H1 (cell line): Measurements from ENCODE around the gene CCDC74A. TPM values are rescaled to one million over a fixed set of nuclear protein-coding genes. Genes with fewer than 3 reads are reported as not detected.
"Not testable (repeated sequence)": the region's sequence is repeated elsewhere in the genome, so short reads cannot be mapped to it uniquely, and the experiment has no call there.

ENCODE experiments used
- CTCF ChIA-PET: fragments of 300-600 bp; sonication (Branson Sonifier 250); formaldehyde crosslinking; loops from one replicate; lab custom pipeline; 2021; ENCODE audit not compliant: partially characterized antibody; lab: Charles Lee
- POLR2A ChIA-PET: fragments of 300-600 bp; sonication (Branson Sonifier 250); formaldehyde crosslinking; loops from one replicate; lab custom pipeline; 2021; ENCODE audit warnings: inconsistent platforms; ENCODE audit not compliant: partially characterized antibody; lab: Charles Lee
- DNase-seq, 2 experiments: peaks; one replicate each; pipeline versions ENCODE4 v3.0.0 to v3.0.0-alpha.2; 2010 to 2022; ENCODE audit warnings: low spot score in 2 of 2, low read depth in 1 of 2, mixed read lengths in 1 of 2
- FAIRE-seq: peaks from 2 replicates; lab custom pipeline; 2011; peaks lifted over from hg19 to GRCh38; lab: Jason Lieb, UNC
- H2AFZ ChIP-seq: 2 replicates; pipeline ENCODE4 v1.8.1; 2012; ENCODE audit warnings: low read length, inconsistent platforms
- H2AK5ac ChIP-seq: 2 replicates; pipeline ENCODE4 v1.6.1; 2013; ENCODE audit warnings: low read depth, low read length
- H2BK120ac ChIP-seq: replicated peaks from 2 replicates; pipeline ENCODE3; 2013; ENCODE audit warnings: low read depth, low read length, inconsistent platforms
- H2BK12ac ChIP-seq: 2 replicates; pipeline ENCODE4 v1.6.1; 2013; ENCODE audit warnings: low read depth, low read length
- H2BK15ac ChIP-seq: 2 replicates; pipeline ENCODE4 v1.6.1; 2013; ENCODE audit warnings: low read length
- H2BK20ac ChIP-seq: 2 replicates; pipeline ENCODE4 v1.6.1; 2013; ENCODE audit warnings: low read length
- H2BK5ac ChIP-seq: 2 replicates; pipeline ENCODE4 v1.6.1; 2013; ENCODE audit warnings: low read depth, low read length
- H3K14ac ChIP-seq: 2 replicates; pipeline ENCODE4 v1.6.1; 2013; ENCODE audit warnings: inconsistent platforms; ENCODE audit not compliant: insufficient read length
- H3K18ac ChIP-seq: 2 replicates; pipeline ENCODE4 v1.6.1; 2013; ENCODE audit warnings: low read length; ENCODE audit errors: extremely low read depth
- H3K23ac ChIP-seq: 2 replicates; pipeline ENCODE4 v1.6.1; 2013; ENCODE audit warnings: inconsistent platforms; ENCODE audit not compliant: insufficient read length
- H3K23me2 ChIP-seq: 2 replicates; pipeline ENCODE4 v1.6.1; 2013; ENCODE audit warnings: low read depth, low read length
- H3K27ac ChIP-seq: 2 replicates; pipeline ENCODE4 v1.6.1; 2011; ENCODE audit warnings: low read depth, low read length, inconsistent platforms
- H3K27me3 ChIP-seq, 4 experiments: replicated peaks in 1 of 4; 1 replicate in 1 of 4; 2 replicates in 3 of 4; pipeline versions ENCODE4 v1.6.1 to v1.8.1; 2011 to 2013; ENCODE audit warnings: low read length in 3 of 4, mild to moderate bottlenecking in 3 of 4, inconsistent platforms in 2 of 4, mixed read lengths in 2 of 4, moderate library complexity in 1 of 4; ENCODE audit not compliant: control insufficient read depth in 3 of 4, insufficient read depth in 3 of 4; ENCODE audit errors: extremely low read depth in 1 of 4
- H3K36me3 ChIP-seq, 4 experiments: 2 replicates each; pipeline versions ENCODE4 v1.6.1 to v1.8.1; 2011 to 2013; ENCODE audit warnings: mild to moderate bottlenecking in 4 of 4, low read length in 3 of 4, moderate library complexity in 2 of 4, control low read depth in 1 of 4, inconsistent platforms in 1 of 4; ENCODE audit not compliant: insufficient read depth in 4 of 4, control insufficient read depth in 2 of 4
- H3K4ac ChIP-seq: replicated peaks from 2 replicates; pipeline ENCODE3; 2013; ENCODE audit warnings: low read length, low read depth, mixed read lengths, inconsistent platforms; ENCODE audit not compliant: insufficient read length
- H3K4me1 ChIP-seq, 4 experiments: replicated peaks in 1 of 4; 1 replicate in 1 of 4; 2 replicates in 3 of 4; pipeline versions ENCODE4 v1.6.1 to v1.8.1; 2011 to 2013; ENCODE audit warnings: low read length in 3 of 4, inconsistent platforms in 2 of 4, mixed read lengths in 1 of 4; ENCODE audit not compliant: insufficient read depth in 4 of 4, control insufficient read depth in 3 of 4
- H3K4me2 ChIP-seq, 2 experiments: 2 replicates each; pipeline versions ENCODE4 v1.6.1 to v1.8.1; 2011 to 2013; ENCODE audit warnings: low read depth in 2 of 2, low read length in 2 of 2, control low read depth in 1 of 2, inconsistent platforms in 1 of 2, mild to moderate bottlenecking in 1 of 2; ENCODE audit not compliant: insufficient read depth in 1 of 2
- H3K4me3 ChIP-seq, 4 experiments: fragments of 200-600, 300-600 bp in 1 of 4; sonication (generic), shearing (Covaris generic), sonication (Bioruptor Twin) in 1 of 4; 2 replicates each; pipeline versions ENCODE4 v1.5.1 to v1.8.1; 2011 to 2016; ENCODE audit warnings: low read length in 4 of 4, low read depth in 3 of 4, control low read depth in 2 of 4, inconsistent platforms in 2 of 4, mild to moderate bottlenecking in 2 of 4, mixed read lengths in 1 of 4, moderate library complexity in 1 of 4; ENCODE audit not compliant: insufficient read depth in 2 of 4; ENCODE audit errors: extremely low read depth in 1 of 4
- H3K56ac ChIP-seq: replicated peaks from 2 replicates; pipeline ENCODE3; 2013; ENCODE audit warnings: low read depth, mild to moderate bottlenecking, mixed read lengths, low read length, inconsistent platforms; ENCODE audit not compliant: insufficient read length
- H3K79me1 ChIP-seq: 2 replicates; pipeline ENCODE4 v1.6.1; 2013; ENCODE audit warnings: low read depth, low read length, control low read depth
- H3K79me2 ChIP-seq, 2 experiments: 2 replicates each; pipeline versions ENCODE4 v1.6.1 to v1.8.1; 2012 to 2013; ENCODE audit warnings: low read length in 2 of 2, mild to moderate bottlenecking in 2 of 2, inconsistent platforms in 1 of 2; ENCODE audit not compliant: insufficient read depth in 2 of 2, control insufficient read depth in 1 of 2
- H3K9ac ChIP-seq, 4 experiments: replicated peaks in 1 of 4; 1 replicate in 1 of 4; 2 replicates in 3 of 4; pipeline versions ENCODE4 v1.6.1 to v1.8.1; 2011 to 2013; ENCODE audit warnings: low read depth in 3 of 4, low read length in 3 of 4, control low read depth in 2 of 4, mild to moderate bottlenecking in 2 of 4, moderate library complexity in 2 of 4, inconsistent platforms in 1 of 4; ENCODE audit errors: extremely low read depth in 1 of 4
- H3K9me3 ChIP-seq, 2 experiments: 2 replicates each; pipeline versions ENCODE4 v1.6.1 to v1.8.1; 2012 to 2013; ENCODE audit warnings: mild to moderate bottlenecking in 2 of 2, moderate library complexity in 2 of 2, control low read depth in 1 of 2, inconsistent platforms in 1 of 2, low read depth in 1 of 2, low read length in 1 of 2, mixed read lengths in 1 of 2; ENCODE audit not compliant: insufficient read depth in 2 of 2
- H4K20me1 ChIP-seq, 2 experiments: replicated peaks in 1 of 2; 2 replicates each; pipeline versions ENCODE3 to v1.8.1; 2011 to 2013; ENCODE audit warnings: inconsistent platforms in 2 of 2, low read length in 2 of 2, mild to moderate bottlenecking in 1 of 2; ENCODE audit not compliant: insufficient read depth in 2 of 2, control insufficient read depth in 1 of 2
- H4K5ac ChIP-seq: 2 replicates; pipeline ENCODE4 v1.6.1; 2013; ENCODE audit warnings: low read length, low read depth, mixed read lengths, inconsistent platforms; ENCODE audit not compliant: insufficient read length
- H4K8ac ChIP-seq: 2 replicates; pipeline ENCODE4 v1.8.0; 2013; ENCODE audit warnings: mild to moderate bottlenecking, moderate library complexity, low read length, inconsistent platforms; ENCODE audit not compliant: insufficient read depth; ENCODE audit errors: extremely low read depth
- H4K91ac ChIP-seq: replicated peaks from 2 replicates; pipeline ENCODE3; 2013; ENCODE audit warnings: low read length, mixed read lengths, inconsistent platforms; ENCODE audit not compliant: insufficient read length
- WGBS, 2 experiments: shearing (Covaris generic) in 1 of 2; methylation state at CpG; one replicate each; pipeline versions ENCODE4 v1.1.6 to v1.1.7; 2013 to 2015; ENCODE audit warnings: low lambda C conversion rate in 2 of 2, mixed read lengths in 2 of 2, inconsistent platforms in 1 of 2, low coverage in 1 of 2, missing lambda C conversion rate in 1 of 2; ENCODE audit not compliant: insufficient replicate concordance in 2 of 2, insufficient coverage in 1 of 2, insufficient read length in 1 of 2; ENCODE audit errors: extremely low coverage in 1 of 2, missing lambda C conversion rate in 1 of 2; 5-methylcytosine and 5-hydroxymethylcytosine counted together
- polyA plus RNA-seq, 7 experiments: library from polyadenylated mRNA; depleted of rRNA in 3 of 7; stranded (reverse) in 5 of 7; unstranded in 2 of 7; fragments of >200 nt in 5 of 7; fragments of 200-250 nt in 2 of 7; gene quantifications; 1 replicate in 5 of 7; 2 replicates in 1 of 7; 4 replicates in 1 of 7; pipeline versions ENCODE4 v1.2.1 to v1.2.3, GENCODE V29; 2011 to 2013; ENCODE audit warnings: missing spikeins in 2 of 7, mixed read lengths in 2 of 7
- total RNA-seq: library from RNA; stranded (reverse); fragmentation: NEBNext Ultra II Directional; extraction: Animal tissue kit (Norgen Biotek cat#: 25700); gene quantifications from 2 replicates; pipeline ENCODE4 v1.2.1, GENCODE V29; 2021

Gene CCDC74A
- total and polyA plus RNA-seq, 2 of the 8 experiments (the other 6 are each of a cell fraction or from before 2014, with no cell fraction given), result 18.1 to 21.0 TPM

GRCh38 chr2:131491469-131491836 lies 36.2 kb upstream of the CCDC74A start:
- not testable (repeated sequence) for H3K14ac ChIP-seq, H3K4ac ChIP-seq, H4K20me1 ChIP-seq, H4K5ac ChIP-seq, H2BK5ac ChIP-seq, H2AFZ ChIP-seq, H2BK12ac ChIP-seq, H3K27ac ChIP-seq, H4K91ac ChIP-seq, H3K9me3 ChIP-seq, H2AK5ac ChIP-seq, H3K23ac ChIP-seq, H2BK15ac ChIP-seq, H3K23me2 ChIP-seq, H3K18ac ChIP-seq, H3K27me3 ChIP-seq, FAIRE-seq, H3K79me1 ChIP-seq, H3K36me3 ChIP-seq, H2BK20ac ChIP-seq, H2BK120ac ChIP-seq, H3K56ac ChIP-seq, H3K4me1 ChIP-seq
- Histone ChIP-seq H3K4me3 (peak overlapping the region; percentile 45 to 94 (median 70)), H3K9ac (peak overlapping the region in 3 of 4 experiments; percentile 20 to 69 (median 40); a peak in 5 of 7 replicates), H4K8ac (peak overlapping the region; percentile 39; the same call in 1 of the 2 replicates), H3K79me2 (peaks cover 29 to 49% of the 10 kb centered on the region in 2 experiments), H3K4me2 (peak overlapping the region; percentile 41 to 65)
- peak in 1 of 2 experiments; percentile 54 for DNase-seq
- POLR2A ChIA-PET, result interaction anchor here (1.4 to 2.2 kb wide), 2 partner anchors 8 to 78 kb away, joined by 4 to 8 read pairs; no protein-coding TSS in a partner anchor
- CTCF ChIA-PET, result interaction anchor here (0.6 to 6.3 kb wide), 6 partner anchors 10 to 131 kb away, joined by 3 to 53 read pairs (median 6); no protein-coding TSS in a partner anchor
- WGBS, 2 experiments, result 27% methylated on average over 13 of the region's 22 CpGs; no CpG with 5 or more reads in 1 of the 2 experiments
